Measurements from ENCODE around the gene MIA2.

The MIA2 gene

DNA sequence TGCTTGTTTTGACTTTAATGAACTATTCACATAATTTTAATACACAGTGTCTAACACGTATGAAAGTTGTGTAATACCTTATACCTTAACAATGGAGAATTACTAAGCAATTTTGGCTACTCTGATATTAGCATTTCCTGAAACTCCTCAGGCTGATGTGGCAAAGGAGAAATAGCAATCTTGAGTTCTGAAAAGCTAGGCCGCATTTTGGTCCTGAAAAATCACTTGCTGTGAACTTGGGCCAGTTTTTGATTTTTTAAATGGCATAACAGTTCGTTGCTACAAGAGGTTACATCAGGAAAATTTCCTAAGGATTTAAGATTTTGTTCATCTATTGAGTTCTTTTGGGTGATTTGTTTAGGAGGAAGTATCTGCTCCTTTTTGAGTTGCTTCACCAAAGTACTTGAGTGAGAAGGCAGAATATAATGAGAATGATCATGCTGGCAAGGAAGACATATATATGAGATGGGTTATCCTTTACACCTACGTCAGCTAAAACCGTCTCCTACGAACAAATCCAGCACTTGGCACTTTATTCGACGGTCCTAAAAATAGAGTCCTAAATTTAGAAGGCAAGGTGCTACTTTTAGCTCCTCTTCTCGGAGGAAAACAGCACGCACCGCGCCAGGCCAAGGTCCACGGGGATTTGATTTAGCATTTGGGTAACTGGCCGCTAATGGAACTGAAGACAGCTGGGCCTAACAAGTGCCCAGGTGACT, 32.2 kb downstream of the MIA2 start:
- TF ChIP-seq, protein P1, sequence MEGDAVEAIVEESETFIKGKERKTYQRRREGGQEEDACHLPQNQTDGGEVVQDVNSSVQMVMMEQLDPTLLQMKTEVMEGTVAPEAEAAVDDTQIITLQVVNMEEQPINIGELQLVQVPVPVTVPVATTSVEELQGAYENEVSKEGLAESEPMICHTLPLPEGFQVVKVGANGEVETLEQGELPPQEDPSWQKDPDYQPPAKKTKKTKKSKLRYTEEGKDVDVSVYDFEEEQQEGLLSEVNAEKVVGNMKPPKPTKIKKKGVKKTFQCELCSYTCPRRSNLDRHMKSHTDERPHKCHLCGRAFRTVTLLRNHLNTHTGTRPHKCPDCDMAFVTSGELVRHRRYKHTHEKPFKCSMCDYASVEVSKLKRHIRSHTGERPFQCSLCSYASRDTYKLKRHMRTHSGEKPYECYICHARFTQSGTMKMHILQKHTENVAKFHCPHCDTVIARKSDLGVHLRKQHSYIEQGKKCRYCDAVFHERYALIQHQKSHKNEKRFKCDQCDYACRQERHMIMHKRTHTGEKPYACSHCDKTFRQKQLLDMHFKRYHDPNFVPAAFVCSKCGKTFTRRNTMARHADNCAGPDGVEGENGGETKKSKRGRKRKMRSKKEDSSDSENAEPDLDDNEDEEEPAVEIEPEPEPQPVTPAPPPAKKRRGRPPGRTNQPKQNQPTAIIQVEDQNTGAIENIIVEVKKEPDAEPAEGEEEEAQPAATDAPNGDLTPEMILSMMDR (conservative IDR thresholded peaks at IDR 0.05; ENCODE audit: low read depth, low read length), result no peak
- peak overlapping the region; percentile 87 for H3K4me3 ChIP-seq (ENCODE audit: low read length)
- peak; percentile 2 for DNase-seq (ENCODE audit: low read depth)

DNA sequence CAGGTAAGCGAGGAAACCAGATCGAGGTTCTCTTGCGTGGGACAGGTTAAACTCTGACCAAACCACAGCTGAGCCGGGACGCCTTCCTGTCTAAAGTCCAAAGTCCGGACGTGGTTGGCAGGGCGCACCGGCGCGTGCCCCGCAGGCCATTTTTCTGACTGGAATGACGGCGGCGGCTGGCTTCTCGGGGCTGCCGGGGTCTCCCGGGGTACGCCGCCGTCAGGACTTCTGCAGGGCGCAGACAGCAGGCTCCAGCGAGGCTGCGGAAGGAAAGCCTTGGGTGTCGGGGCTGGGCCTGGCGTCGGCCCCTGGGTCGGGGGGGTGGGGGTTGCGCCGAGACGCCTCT, 32.8 kb downstream of the MIA2 start:
- peak; percentile 17 for DNase-seq (ENCODE audit: low read depth)
- H3K4me3 ChIP-seq (ENCODE audit: low read length), result peak overlapping the region; percentile 87
- TF ChIP-seq, protein P1 (conservative IDR thresholded peaks at IDR 0.05; ENCODE audit: low read depth, low read length), result no peak

DNA sequence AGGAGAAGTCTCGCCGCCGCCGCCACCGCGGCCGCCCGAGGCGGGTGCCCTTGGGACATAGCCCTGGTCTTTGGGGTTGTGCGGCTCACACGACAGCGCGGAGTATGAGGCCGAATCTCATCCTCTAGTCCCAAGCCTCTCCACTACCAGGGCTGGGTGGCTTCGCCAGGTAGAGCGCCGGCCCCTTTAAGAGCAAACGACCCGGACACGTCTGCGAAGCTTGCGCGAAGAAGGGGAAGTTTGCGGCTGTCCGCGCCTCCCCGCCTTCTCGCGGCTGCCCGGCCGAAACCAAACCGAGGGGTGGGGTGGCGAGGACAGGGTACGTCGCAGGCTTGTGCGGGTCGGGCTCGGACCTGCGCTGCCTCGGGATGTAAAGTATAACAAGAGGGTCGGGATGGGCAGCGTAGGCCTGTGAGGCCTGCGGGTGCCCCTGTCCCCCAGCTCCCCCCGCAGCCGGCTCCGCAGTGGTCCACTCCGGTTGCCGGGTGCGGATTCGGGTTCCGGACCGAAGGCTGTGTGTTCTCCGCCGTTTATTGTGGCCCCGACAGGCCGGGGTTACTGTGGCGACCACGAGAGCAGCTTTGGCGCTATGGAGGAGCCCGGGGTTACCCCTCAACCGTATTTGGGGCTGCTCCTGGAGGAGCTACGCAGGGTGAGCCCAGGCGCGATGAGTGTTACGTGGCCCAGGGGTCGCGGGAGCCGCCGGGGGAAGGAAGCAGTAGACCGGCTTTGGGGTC, 33.3 kb downstream of the MIA2 start:
- peak; percentile 37 for DNase-seq (ENCODE audit: low read depth)
- TF ChIP-seq, protein P1 (conservative IDR thresholded peaks at IDR 0.05; ENCODE audit: low read depth, low read length), result no peak
- peak overlapping the region; percentile 87 for H3K4me3 ChIP-seq (ENCODE audit: low read length)

DNA sequence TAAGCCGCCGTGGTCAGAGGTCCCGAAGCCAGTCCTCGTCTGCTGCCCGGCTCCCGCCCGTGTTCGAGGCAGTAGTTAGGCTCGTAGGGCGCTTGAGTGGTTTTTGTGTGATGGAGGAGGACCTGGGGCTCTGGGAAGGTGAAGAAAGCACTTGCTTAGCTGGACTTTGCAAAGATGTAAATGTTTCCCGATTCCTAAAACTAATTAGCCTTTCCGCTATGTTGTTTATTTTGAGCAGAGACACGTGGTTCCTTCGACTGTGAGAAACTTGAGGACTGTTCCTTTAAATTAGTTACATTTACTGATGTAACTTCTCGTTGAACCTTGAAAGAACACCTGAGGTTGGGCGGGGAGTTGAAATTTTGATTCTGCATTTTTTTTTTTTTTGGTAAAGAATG, 33.9 kb downstream of the MIA2 start:
- peak overlapping the region; percentile 87 for H3K4me3 ChIP-seq (ENCODE audit: low read length)
- TF ChIP-seq, protein P1 (conservative IDR thresholded peaks at IDR 0.05; ENCODE audit: low read depth, low read length), result no peak
- DNase-seq (ENCODE audit: low read depth), result peak; percentile 2

DNA sequence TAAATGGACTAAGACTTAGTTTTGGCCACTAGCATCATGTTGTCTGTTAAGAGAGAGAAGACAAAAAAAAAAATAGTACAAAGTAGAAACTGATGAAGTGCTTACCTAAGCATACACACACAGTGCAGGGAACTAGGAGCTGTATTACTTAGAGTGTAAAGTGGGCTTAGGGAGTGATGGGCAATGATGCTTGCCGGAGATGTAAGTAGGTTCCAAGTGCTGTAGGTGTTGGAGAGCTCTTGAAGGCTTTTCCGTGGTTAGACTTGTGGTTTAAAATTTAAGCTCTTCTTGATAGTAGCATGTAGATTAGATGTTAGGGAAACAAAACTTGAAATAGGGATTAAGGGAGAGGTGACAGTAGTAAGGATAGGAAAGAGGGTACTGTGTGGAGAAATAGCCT, 34.7 kb downstream of the MIA2 start:
- TF ChIP-seq, protein P1 (conservative IDR thresholded peaks at IDR 0.05; ENCODE audit: low read depth, low read length), result no peak
- peak; percentile 13 for DNase-seq (ENCODE audit: low read depth)
- peak overlapping the region; percentile 87 for H3K4me3 ChIP-seq (ENCODE audit: low read length)

DNA sequence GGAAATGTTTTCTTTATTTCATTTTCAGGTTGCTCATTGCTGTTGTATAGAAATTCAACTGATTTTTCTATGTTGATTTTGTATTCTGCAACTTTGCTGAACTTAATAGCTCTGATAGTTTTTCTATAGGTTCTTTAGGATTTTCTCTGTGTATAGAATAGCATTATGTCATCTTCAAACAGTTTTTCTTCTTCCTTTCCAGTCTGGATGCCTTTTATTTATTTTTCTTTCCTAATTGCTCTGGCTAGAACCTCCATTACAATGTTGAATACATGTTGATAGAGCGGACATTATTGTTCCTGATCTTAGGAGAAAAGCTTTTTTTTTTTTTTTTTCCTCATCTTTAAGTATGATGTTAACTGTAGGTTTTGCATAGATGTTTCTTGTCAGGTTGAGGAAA, 39.2 kb downstream of the MIA2 start:
- TF ChIP-seq, protein P1 (conservative IDR thresholded peaks at IDR 0.05; ENCODE audit: low read depth, low read length), result no peak
- H3K4me3 ChIP-seq (ENCODE audit: low read length), result no peak overlapping the region
- DNase-seq (ENCODE audit: low read depth), result no peak

DNA sequence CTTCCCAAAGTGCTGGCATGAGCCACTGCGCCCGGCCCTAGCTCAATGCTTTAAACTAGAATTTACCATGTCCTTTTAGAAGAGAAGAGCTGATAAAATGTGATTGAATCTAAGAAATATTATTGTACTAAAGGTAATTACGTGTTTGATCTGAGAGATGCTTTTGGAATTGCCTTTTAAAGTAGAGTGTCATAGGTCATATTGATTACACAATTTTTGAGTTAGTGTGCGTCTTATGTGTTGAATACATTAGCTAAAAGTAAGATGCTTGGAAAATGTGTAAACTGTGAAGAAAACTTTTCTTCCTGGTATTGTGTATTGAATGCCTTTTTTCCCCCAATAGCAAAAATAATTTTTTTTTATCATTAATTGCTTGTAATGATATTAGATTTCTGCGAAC, 41.7 kb downstream of the MIA2 start:
- DNase-seq (ENCODE audit: low read depth), result no peak

More for the DNA sequence above, 41.7 kb downstream of the MIA2 start:
- no peak overlapping the region for H3K4me3 ChIP-seq (ENCODE audit: low read length)
- TF ChIP-seq, protein P1 (conservative IDR thresholded peaks at IDR 0.05; ENCODE audit: low read depth, low read length), result no peak

All from retinal pigment epithelial cell (primary cell).